WTC11 (cell line): ENCODE measurements around the gene TUBGCP2. TPM values are rescaled to one million over a fixed set of nuclear protein-coding genes. Genes with fewer than 3 reads are reported as not detected.

Experiments used
- ATAC-seq: fragments of 200-7000 bp; cut with Tn5 transposase; 2 replicates; pipeline ENCODE4 v1.10.0; 2021; ENCODE audit warnings: mild to moderate bottlenecking, moderate library complexity
- CTCF ChIA-PET: fragments of 300-600 bp; sonication (Branson Sonifier 250); formaldehyde crosslinking; loops from one replicate; lab custom pipeline; 2021; ENCODE audit warnings: antibody characterized with exemption; lab: Charles Lee
- POLR2A ChIA-PET: fragments of 350-600 bp; sonication (Branson Sonifier 250); formaldehyde crosslinking; loops from one replicate; lab custom pipeline; 2021; ENCODE audit warnings: antibody characterized with exemption; lab: Charles Lee
- DNase-seq: peaks from one replicate; pipeline ENCODE4 v3.0.0; 2021; ENCODE audit warnings: low spot score
- H3K27ac Mint-ChIP-seq: 2 replicates; pipeline ENCODE4 v1.8.0; 2021; ENCODE audit warnings: mixed read lengths
- H3K27me3 Mint-ChIP-seq: 2 replicates; pipeline ENCODE4 v1.8.0; 2021; ENCODE audit warnings: low read depth, mild to moderate bottlenecking, moderate library complexity, mixed read lengths
- H3K36me3 Mint-ChIP-seq: 2 replicates; pipeline ENCODE4 v1.8.0; 2021; ENCODE audit warnings: mixed read lengths
- H3K4me1 Mint-ChIP-seq: 2 replicates; pipeline ENCODE4 v1.8.0; 2022; ENCODE audit warnings: mixed read lengths
- H3K4me3 Mint-ChIP-seq: 2 replicates; pipeline ENCODE4 v1.8.0; 2021; ENCODE audit warnings: mild to moderate bottlenecking, moderate library complexity, mixed read lengths
- H3K9me3 Mint-ChIP-seq: 2 replicates; pipeline ENCODE4 v1.8.0; 2021; ENCODE audit warnings: mixed read lengths
- E2F5 ChIP-seq: sonication (generic); formaldehyde crosslinking; IDR thresholded peaks from 2 replicates; pipeline ENCODE4 v1.8.1; 2022; ENCODE audit warnings: mild to moderate bottlenecking, moderate library complexity, missing genetic modification reagents
- EMX1 ChIP-seq: fragments of 250-450 bp; sonication (Bioruptor Pico); IDR thresholded peaks from 2 replicates; pipeline ENCODE4 v1.8.0; 2021; ENCODE audit warnings: mild to moderate bottlenecking
- GABPB1 ChIP-seq: sonication (generic); formaldehyde crosslinking; IDR thresholded peaks from 2 replicates; pipeline ENCODE4 v1.8.1; 2023; ENCODE audit warnings: mild to moderate bottlenecking, missing genetic modification reagents
- NR3C1 ChIP-seq: sonication (generic); formaldehyde crosslinking; conservative IDR thresholded peaks from 2 replicates; pipeline ENCODE4 v1.8.1; 2023; ENCODE audit warnings: low read depth, mild to moderate bottlenecking, missing genetic modification reagents
- PRRX2 ChIP-seq: fragments of 250-450 bp; sonication (Bioruptor Pico); IDR thresholded peaks from 2 replicates; pipeline ENCODE4 v1.8.0; 2021; ENCODE audit warnings: mild to moderate bottlenecking
- USF1 ChIP-seq: sonication (generic); formaldehyde crosslinking; IDR thresholded peaks from 2 replicates; pipeline ENCODE4 v1.8.0; 2022; ENCODE audit warnings: mild to moderate bottlenecking, missing genetic modification reagents
- ZNF219 ChIP-seq: sonication (generic); formaldehyde crosslinking; IDR thresholded peaks from 2 replicates; pipeline ENCODE4 v1.8.0; 2023; ENCODE audit warnings: missing genetic modification reagents, mild to moderate bottlenecking, borderline replicate concordance
- total RNA-seq: library from RNA; stranded (reverse); gene quantifications from 3 replicates; pipeline ENCODE4 v1.2.3, GENCODE V29; 2021
- TF ChIP-seq, protein P1 (sequence below): sonication (generic); formaldehyde crosslinking; IDR thresholded peaks from 2 replicates; pipeline ENCODE4 v1.8.0; 2023; ENCODE audit warnings: missing genetic modification reagents, mild to moderate bottlenecking, borderline replicate concordance
- TF ChIP-seq, protein P2 (sequence below): sonication (generic); formaldehyde crosslinking; IDR thresholded peaks from 2 replicates; pipeline ENCODE4 v1.8.1; 2023; ENCODE audit warnings: mild to moderate bottlenecking, missing genetic modification reagents
- TF ChIP-seq, protein P3 (sequence below): sonication (generic); formaldehyde crosslinking; IDR thresholded peaks from 2 replicates; pipeline ENCODE4 v1.8.1; 2023; ENCODE audit warnings: mild to moderate bottlenecking, missing genetic modification reagents
- TF ChIP-seq, protein P4 (sequence below): sonication (generic); formaldehyde crosslinking; IDR thresholded peaks from 2 replicates; pipeline ENCODE4 v1.8.1; 2023; ENCODE audit warnings: mild to moderate bottlenecking, moderate library complexity, missing genetic modification reagents
- TF ChIP-seq, protein P5 (sequence below): sonication (generic); formaldehyde crosslinking; IDR thresholded peaks from 2 replicates; pipeline ENCODE4 v1.8.1; 2022; ENCODE audit warnings: low read depth, missing genetic modification reagents, borderline replicate concordance
- TF ChIP-seq, protein P6 (sequence below): sonication (generic); formaldehyde crosslinking; IDR thresholded peaks from 2 replicates; pipeline ENCODE4 v1.8.1; 2023; ENCODE audit warnings: mild to moderate bottlenecking, missing genetic modification reagents, moderate library complexity
- TF ChIP-seq, protein P7 (sequence below): sonication (generic); formaldehyde crosslinking; IDR thresholded peaks from 2 replicates; pipeline ENCODE4 v1.8.0; 2023; ENCODE audit warnings: mild to moderate bottlenecking, missing genetic modification reagents
- TF ChIP-seq, protein P8 (sequence below): fragments of 250-450 bp; sonication (Bioruptor Pico); IDR thresholded peaks from 2 replicates; pipeline ENCODE4 v1.9.0; 2021; ENCODE audit warnings: mild to moderate bottlenecking

TUBGCP2 gene
- total RNA-seq, 1 experiment from 2014 or later, result 62.5 TPM

DNA sequence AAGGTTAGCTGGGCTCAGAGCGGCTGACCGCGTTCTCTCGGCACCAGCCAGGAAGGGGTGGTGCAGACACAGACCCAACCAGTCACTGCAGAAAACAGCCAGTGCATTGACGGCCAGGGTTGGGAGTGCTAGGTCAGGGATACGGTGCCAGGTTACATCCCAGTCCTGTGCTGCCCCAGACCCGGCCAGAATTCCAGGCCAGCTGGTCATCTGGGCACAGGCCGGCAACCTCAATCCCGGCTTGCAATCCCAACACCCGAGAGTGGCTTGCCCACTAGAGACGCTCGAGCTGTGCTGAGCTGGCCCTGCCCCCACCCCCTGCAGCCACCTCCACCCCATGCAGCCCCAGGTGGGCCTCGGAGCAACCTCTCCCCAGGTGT is 42.3 kb upstream of the TUBGCP2 start (continued):
- no peak for TF ChIP-seq GABPB1 (CRISPR knock-in tag)
- TF ChIP-seq ZNF219 (CRISPR knock-in tag), result no peak
- TF ChIP-seq, protein P1, sequence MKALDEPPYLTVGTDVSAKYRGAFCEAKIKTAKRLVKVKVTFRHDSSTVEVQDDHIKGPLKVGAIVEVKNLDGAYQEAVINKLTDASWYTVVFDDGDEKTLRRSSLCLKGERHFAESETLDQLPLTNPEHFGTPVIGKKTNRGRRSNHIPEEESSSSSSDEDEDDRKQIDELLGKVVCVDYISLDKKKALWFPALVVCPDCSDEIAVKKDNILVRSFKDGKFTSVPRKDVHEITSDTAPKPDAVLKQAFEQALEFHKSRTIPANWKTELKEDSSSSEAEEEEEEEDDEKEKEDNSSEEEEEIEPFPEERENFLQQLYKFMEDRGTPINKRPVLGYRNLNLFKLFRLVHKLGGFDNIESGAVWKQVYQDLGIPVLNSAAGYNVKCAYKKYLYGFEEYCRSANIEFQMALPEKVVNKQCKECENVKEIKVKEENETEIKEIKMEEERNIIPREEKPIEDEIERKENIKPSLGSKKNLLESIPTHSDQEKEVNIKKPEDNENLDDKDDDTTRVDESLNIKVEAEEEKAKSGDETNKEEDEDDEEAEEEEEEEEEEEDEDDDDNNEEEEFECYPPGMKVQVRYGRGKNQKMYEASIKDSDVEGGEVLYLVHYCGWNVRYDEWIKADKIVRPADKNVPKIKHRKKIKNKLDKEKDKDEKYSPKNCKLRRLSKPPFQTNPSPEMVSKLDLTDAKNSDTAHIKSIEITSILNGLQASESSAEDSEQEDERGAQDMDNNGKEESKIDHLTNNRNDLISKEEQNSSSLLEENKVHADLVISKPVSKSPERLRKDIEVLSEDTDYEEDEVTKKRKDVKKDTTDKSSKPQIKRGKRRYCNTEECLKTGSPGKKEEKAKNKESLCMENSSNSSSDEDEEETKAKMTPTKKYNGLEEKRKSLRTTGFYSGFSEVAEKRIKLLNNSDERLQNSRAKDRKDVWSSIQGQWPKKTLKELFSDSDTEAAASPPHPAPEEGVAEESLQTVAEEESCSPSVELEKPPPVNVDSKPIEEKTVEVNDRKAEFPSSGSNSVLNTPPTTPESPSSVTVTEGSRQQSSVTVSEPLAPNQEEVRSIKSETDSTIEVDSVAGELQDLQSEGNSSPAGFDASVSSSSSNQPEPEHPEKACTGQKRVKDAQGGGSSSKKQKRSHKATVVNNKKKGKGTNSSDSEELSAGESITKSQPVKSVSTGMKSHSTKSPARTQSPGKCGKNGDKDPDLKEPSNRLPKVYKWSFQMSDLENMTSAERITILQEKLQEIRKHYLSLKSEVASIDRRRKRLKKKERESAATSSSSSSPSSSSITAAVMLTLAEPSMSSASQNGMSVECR (CRISPR knock-in tag), result no peak
- TF ChIP-seq USF1 (CRISPR knock-in tag), result no peak
- TF ChIP-seq, protein P2, sequence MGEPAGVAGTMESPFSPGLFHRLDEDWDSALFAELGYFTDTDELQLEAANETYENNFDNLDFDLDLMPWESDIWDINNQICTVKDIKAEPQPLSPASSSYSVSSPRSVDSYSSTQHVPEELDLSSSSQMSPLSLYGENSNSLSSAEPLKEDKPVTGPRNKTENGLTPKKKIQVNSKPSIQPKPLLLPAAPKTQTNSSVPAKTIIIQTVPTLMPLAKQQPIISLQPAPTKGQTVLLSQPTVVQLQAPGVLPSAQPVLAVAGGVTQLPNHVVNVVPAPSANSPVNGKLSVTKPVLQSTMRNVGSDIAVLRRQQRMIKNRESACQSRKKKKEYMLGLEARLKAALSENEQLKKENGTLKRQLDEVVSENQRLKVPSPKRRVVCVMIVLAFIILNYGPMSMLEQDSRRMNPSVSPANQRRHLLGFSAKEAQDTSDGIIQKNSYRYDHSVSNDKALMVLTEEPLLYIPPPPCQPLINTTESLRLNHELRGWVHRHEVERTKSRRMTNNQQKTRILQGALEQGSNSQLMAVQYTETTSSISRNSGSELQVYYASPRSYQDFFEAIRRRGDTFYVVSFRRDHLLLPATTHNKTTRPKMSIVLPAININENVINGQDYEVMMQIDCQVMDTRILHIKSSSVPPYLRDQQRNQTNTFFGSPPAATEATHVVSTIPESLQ (CRISPR knock-in tag), result no peak
- TF ChIP-seq, protein P3, sequence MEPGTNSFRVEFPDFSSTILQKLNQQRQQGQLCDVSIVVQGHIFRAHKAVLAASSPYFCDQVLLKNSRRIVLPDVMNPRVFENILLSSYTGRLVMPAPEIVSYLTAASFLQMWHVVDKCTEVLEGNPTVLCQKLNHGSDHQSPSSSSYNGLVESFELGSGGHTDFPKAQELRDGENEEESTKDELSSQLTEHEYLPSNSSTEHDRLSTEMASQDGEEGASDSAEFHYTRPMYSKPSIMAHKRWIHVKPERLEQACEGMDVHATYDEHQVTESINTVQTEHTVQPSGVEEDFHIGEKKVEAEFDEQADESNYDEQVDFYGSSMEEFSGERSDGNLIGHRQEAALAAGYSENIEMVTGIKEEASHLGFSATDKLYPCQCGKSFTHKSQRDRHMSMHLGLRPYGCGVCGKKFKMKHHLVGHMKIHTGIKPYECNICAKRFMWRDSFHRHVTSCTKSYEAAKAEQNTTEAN (CRISPR knock-in tag), result no peak
- TF ChIP-seq EMX1 (CRISPR knock-in tag), result no peak
- TF ChIP-seq, protein P4, sequence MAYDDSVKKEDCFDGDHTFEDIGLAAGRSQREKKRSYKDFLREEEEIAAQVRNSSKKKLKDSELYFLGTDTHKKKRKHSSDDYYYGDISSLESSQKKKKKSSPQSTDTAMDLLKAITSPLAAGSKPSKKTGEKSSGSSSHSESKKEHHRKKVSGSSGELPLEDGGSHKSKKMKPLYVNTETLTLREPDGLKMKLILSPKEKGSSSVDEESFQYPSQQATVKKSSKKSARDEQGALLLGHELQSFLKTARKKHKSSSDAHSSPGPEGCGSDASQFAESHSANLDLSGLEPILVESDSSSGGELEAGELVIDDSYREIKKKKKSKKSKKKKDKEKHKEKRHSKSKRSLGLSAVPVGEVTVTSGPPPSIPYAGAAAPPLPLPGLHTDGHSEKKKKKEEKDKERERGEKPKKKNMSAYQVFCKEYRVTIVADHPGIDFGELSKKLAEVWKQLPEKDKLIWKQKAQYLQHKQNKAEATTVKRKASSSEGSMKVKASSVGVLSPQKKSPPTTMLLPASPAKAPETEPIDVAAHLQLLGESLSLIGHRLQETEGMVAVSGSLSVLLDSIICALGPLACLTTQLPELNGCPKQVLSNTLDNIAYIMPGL (CRISPR knock-in tag), result no peak
- no peak for TF ChIP-seq NR3C1 (CRISPR knock-in tag)

GRCh38 chr10:133350283-133350949 is 41.7 kb upstream of the TUBGCP2 start:
- peaks cover 9% of the 10 kb centered on the region for H3K4me1 Mint-ChIP-seq
- no peaks in the 10 kb centered on the region for H3K9me3 Mint-ChIP-seq
- DNase-seq (no peak), ATAC-seq (no peak)
- no peak for TF ChIP-seq EMX1 (CRISPR knock-in tag)
- TF ChIP-seq, protein P5, sequence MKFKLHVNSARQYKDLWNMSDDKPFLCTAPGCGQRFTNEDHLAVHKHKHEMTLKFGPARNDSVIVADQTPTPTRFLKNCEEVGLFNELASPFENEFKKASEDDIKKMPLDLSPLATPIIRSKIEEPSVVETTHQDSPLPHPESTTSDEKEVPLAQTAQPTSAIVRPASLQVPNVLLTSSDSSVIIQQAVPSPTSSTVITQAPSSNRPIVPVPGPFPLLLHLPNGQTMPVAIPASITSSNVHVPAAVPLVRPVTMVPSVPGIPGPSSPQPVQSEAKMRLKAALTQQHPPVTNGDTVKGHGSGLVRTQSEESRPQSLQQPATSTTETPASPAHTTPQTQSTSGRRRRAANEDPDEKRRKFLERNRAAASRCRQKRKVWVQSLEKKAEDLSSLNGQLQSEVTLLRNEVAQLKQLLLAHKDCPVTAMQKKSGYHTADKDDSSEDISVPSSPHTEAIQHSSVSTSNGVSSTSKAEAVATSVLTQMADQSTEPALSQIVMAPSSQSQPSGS (CRISPR knock-in tag), result no peak
- TF ChIP-seq, protein P6, sequence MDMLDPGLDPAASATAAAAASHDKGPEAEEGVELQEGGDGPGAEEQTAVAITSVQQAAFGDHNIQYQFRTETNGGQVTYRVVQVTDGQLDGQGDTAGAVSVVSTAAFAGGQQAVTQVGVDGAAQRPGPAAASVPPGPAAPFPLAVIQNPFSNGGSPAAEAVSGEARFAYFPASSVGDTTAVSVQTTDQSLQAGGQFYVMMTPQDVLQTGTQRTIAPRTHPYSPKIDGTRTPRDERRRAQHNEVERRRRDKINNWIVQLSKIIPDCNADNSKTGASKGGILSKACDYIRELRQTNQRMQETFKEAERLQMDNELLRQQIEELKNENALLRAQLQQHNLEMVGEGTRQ (CRISPR knock-in tag), result no peak
- TF ChIP-seq E2F5 (CRISPR knock-in tag), result no peak
- TF ChIP-seq, protein P7, sequence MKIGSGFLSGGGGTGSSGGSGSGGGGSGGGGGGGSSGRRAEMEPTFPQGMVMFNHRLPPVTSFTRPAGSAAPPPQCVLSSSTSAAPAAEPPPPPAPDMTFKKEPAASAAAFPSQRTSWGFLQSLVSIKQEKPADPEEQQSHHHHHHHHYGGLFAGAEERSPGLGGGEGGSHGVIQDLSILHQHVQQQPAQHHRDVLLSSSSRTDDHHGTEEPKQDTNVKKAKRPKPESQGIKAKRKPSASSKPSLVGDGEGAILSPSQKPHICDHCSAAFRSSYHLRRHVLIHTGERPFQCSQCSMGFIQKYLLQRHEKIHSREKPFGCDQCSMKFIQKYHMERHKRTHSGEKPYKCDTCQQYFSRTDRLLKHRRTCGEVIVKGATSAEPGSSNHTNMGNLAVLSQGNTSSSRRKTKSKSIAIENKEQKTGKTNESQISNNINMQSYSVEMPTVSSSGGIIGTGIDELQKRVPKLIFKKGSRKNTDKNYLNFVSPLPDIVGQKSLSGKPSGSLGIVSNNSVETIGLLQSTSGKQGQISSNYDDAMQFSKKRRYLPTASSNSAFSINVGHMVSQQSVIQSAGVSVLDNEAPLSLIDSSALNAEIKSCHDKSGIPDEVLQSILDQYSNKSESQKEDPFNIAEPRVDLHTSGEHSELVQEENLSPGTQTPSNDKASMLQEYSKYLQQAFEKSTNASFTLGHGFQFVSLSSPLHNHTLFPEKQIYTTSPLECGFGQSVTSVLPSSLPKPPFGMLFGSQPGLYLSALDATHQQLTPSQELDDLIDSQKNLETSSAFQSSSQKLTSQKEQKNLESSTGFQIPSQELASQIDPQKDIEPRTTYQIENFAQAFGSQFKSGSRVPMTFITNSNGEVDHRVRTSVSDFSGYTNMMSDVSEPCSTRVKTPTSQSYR (CRISPR knock-in tag), result no peak
- TF ChIP-seq, protein P8, sequence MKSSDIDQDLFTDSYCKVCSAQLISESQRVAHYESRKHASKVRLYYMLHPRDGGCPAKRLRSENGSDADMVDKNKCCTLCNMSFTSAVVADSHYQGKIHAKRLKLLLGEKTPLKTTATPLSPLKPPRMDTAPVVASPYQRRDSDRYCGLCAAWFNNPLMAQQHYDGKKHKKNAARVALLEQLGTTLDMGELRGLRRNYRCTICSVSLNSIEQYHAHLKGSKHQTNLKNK, result no peak
- no peak for TF ChIP-seq PRRX2 (CRISPR knock-in tag)
- H3K36me3 Mint-ChIP-seq, result no peaks in the 10 kb centered on the region
- ChIA-PET POLR2A (no interaction called here), CTCF (interaction anchor here (1.2 to 1.9 kb wide), 3 partner anchors 21 to 46 kb away, joined by 5 to 25 read pairs (median 9); no protein-coding TSS in a partner anchor)
- no peak overlapping the region for H3K4me3 Mint-ChIP-seq
- H3K27ac Mint-ChIP-seq, result no peak overlapping the region
- H3K27me3 Mint-ChIP-seq, result peaks cover 2% of the 10 kb centered on the region; the same call in 1 of the 2 replicates
